HG03565 (cell line): ENCODE data around the gene CARD11.

Experiments used
- ATAC-seq: cut with Tn5 transposase; IDR thresholded peaks from one replicate; pipeline ENCODE4 v1.9.1; 2021; ENCODE audit warnings: mild to moderate bottlenecking, moderate library complexity; ENCODE audit not compliant: unreplicated experiment

Gene CARD11

GRCh38 chr7:2945171-2945570, 98.5 kb downstream of the CARD11 start:
- ATAC-seq, result no peak

- no peak for ATAC-seq
These were observed 98.9 kb downstream of the CARD11 start for GRCh38 chr7:2944739-2945138.

- no peak for ATAC-seq
These were observed 99.6 kb downstream of the CARD11 start for GRCh38 chr7:2943851-2944601.

GRCh38 chr7:2941216-2941859, 102.3 kb downstream of the CARD11 start:
- ATAC-seq, result no peak

GRCh38 chr7:2940466-2940865, 103.2 kb downstream of the CARD11 start:
- no peak for ATAC-seq

- no peak for ATAC-seq
These were observed 104.3 kb downstream of the CARD11 start for GRCh38 chr7:2939193-2939885.

- no peak for ATAC-seq
These were observed 105.0 kb downstream of the CARD11 start for GRCh38 chr7:2938514-2939192.

GRCh38 chr7:2937701-2938513, 105.8 kb downstream of the CARD11 start:
- no peak for ATAC-seq

GRCh38 chr7:2936891-2937580, 106.6 kb downstream of the CARD11 start:
- no peak for ATAC-seq

- ATAC-seq, result no peak
These were observed 107.4 kb downstream of the CARD11 start for GRCh38 chr7:2936301-2936700.

- ATAC-seq, result no peak
These were observed 108.5 kb downstream of the CARD11 start for GRCh38 chr7:2934984-2935740.

GRCh38 chr7:2934211-2934731, 109.4 kb downstream of the CARD11 start:
- ATAC-seq, result no peak

- ATAC-seq, result no peak
These were observed 111.0 kb downstream of the CARD11 start for GRCh38 chr7:2932402-2933251.

GRCh38 chr7:2931034-2931415, 112.6 kb downstream of the CARD11 start:
- no peak for ATAC-seq

GRCh38 chr7:2930310-2931033, 113.2 kb downstream of the CARD11 start:
- ATAC-seq, result no peak

GRCh38 chr7:2929321-2930201, 114.1 kb downstream of the CARD11 start:
- ATAC-seq, result no peak
